ENCODE results near the gene STUM.

Gene STUM

DNA sequence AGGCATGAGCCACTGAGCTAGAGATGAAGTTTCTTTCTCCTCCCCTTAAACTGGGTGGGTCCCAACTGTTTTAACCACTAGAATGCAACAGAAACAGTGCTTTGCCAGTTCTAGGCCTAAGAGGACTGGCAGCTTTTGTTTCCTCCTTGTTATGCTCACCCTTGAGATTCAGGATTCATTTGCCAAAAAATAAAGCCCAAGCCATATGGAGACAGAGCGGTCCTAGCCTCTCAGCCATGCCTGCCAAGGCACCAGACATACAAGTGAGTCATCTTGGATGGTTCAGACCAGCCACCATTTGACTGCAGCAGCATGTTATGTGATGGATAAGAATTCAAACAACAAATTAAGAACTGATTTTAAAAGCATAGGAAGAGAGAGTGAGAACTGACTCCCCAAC lies 38.1 kb upstream of the STUM start:
- Histone ChIP-seq H4K91ac (ENCODE audit: low read depth, low read length) (no peak overlapping the region), H2BK12ac (ENCODE audit: low read length) (no peak overlapping the region), H3K79me2 (ENCODE audit: control insufficient read depth, insufficient read depth, low read length, poor library complexity) (no peaks in the 10 kb centered on the region), H2AK5ac (ENCODE audit: low read length) (no peak overlapping the region), H3K9me3 (ENCODE audit: insufficient read depth, low read depth, low read length) (no peaks in the 10 kb centered on the region), H2BK5ac (ENCODE audit: low read depth, low read length, poor library complexity) (no peak overlapping the region), H3K27ac (ENCODE audit: low read depth, low read length) (no peak overlapping the region), H3K4me3 (ENCODE audit: low read depth, low read length) (no peak overlapping the region), H3K4ac (ENCODE audit: low read depth, low read length) (no peak overlapping the region), H3K4me2 (ENCODE audit: low read length) (no peak overlapping the region), H4K12ac (ENCODE audit: low read depth, low read length) (no peak overlapping the region), H3K9ac (ENCODE audit: low read length) (no peak overlapping the region), H3K14ac (ENCODE audit: low read length) (no peak overlapping the region), H3K18ac (ENCODE audit: low read length) (no peak overlapping the region), H3K27me3 (ENCODE audit: insufficient read depth, low read length) (no peaks in the 10 kb centered on the region), H3K4me1 (ENCODE audit: control insufficient read depth in 1 of 2, insufficient read depth in 2 of 2, low read length in 2 of 2) (peaks cover 2% of the 10 kb centered on the region in 2 experiments), H2BK120ac (ENCODE audit: insufficient read depth, low read length, poor library complexity) (no peak overlapping the region), H3K79me1 (ENCODE audit: low read length) (no peaks in the 10 kb centered on the region), H3K36me3 (ENCODE audit: control insufficient read depth in 1 of 2, insufficient read depth in 2 of 2, low read length in 2 of 2) (no peaks in the 10 kb centered on the region), H4K8ac (ENCODE audit: low read depth, low read length) (no peak overlapping the region), H3K23ac (ENCODE audit: low read length) (no peak overlapping the region), H2AFZ (ENCODE audit: insufficient read depth, low read length, poor library complexity) (no peak overlapping the region)
- no CpG with 5 or more reads among the region's 1 CpG for WGBS (ENCODE audit: extremely low coverage, insufficient coverage, insufficient read length)
- no peak for DNase-seq

DNA sequence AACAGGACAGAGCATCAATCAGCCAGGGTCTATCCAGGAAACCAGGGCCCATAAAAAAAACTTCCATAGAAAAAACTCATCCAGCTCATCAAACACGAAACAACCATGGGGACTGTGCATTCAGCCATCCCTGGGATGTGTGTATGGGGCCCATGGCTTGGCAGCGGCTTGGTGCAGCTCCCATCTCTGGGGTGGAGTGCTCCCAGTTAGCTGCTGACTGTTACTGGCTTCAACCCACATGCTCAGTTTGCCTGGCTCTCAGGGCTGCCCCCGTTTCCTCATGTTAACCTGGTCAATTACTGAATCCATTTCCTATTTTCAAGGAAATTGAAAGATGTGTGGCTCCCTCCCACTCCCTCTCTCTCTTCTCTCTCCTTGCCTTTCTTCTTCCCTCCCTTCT lies 37.3 kb upstream of the STUM start:
- Histone ChIP-seq H3K79me1 (ENCODE audit: low read length) (no peaks in the 10 kb centered on the region), H4K91ac (ENCODE audit: low read depth, low read length) (no peak overlapping the region), H3K36me3 (ENCODE audit: control insufficient read depth in 1 of 2, insufficient read depth in 2 of 2, low read length in 2 of 2) (no peaks in the 10 kb centered on the region), H3K18ac (ENCODE audit: low read length) (no peak overlapping the region), H3K4me3 (ENCODE audit: low read depth, low read length) (no peak overlapping the region), H2BK5ac (ENCODE audit: low read depth, low read length, poor library complexity) (no peak overlapping the region), H3K23ac (ENCODE audit: low read length) (no peak overlapping the region), H2AFZ (ENCODE audit: insufficient read depth, low read length, poor library complexity) (no peak overlapping the region), H3K27ac (ENCODE audit: low read depth, low read length) (no peak overlapping the region), H3K9me3 (ENCODE audit: insufficient read depth, low read depth, low read length) (no peaks in the 10 kb centered on the region), H3K9ac (ENCODE audit: low read length) (no peak overlapping the region), H3K79me2 (ENCODE audit: control insufficient read depth, insufficient read depth, low read length, poor library complexity) (no peaks in the 10 kb centered on the region), H3K4me2 (ENCODE audit: low read length) (no peak overlapping the region), H3K14ac (ENCODE audit: low read length) (no peak overlapping the region), H3K4me1 (ENCODE audit: control insufficient read depth in 1 of 2, insufficient read depth in 2 of 2, low read length in 2 of 2) (peaks cover 2% of the 10 kb centered on the region in 2 experiments), H3K27me3 (ENCODE audit: insufficient read depth, low read length) (no peaks in the 10 kb centered on the region), H3K4ac (ENCODE audit: low read depth, low read length) (no peak overlapping the region), H2BK12ac (ENCODE audit: low read length) (no peak overlapping the region), H2AK5ac (ENCODE audit: low read length) (no peak overlapping the region), H4K12ac (ENCODE audit: low read depth, low read length) (no peak overlapping the region), H2BK120ac (ENCODE audit: insufficient read depth, low read length, poor library complexity) (no peak overlapping the region), H4K8ac (ENCODE audit: low read depth, low read length) (no peak overlapping the region)
- WGBS (ENCODE audit: extremely low coverage, insufficient coverage, insufficient read length) = no CpG with 5 or more reads among the region's 3 CpGs
- no peak for DNase-seq

DNA sequence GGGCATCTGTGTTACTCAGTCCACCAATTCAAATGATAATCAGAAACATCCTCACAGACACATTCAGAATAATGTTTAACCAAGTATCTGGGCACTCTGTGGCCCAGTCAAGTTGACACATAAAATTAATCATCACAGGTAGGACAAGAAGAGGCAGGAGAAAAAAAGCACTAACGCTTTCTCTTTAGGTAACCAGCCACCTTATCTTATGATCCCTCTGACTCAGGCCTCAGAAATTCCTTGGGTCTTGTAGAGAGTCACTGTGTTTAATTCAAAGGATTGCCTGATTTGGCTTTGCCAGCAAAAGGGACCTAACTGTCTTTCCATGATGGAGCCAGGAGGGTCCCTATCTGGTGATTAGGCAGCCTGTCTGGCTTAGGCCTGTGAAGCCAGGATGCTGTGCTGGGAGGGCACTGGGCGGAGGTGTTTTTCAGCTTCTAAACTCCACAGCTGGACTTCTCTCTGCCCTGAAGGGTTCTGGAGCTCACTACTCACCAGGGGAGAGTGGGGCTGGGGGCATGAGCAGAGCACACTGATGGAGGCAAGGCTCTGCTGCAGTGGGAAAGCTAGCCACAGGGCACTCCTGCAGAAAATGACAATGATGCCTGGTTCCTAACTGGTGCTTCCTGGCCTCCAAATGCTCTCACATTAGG lies 36.4 kb upstream of the STUM start:
- no peaks in the 10 kb centered on the region for H3K27me3 ChIP-seq (ENCODE audit: insufficient read depth, low read length)
- H3K4me3 ChIP-seq (ENCODE audit: low read depth, low read length) = no peak overlapping the region
- no peak overlapping the region for H3K27ac ChIP-seq (ENCODE audit: low read depth, low read length)
- H3K4me1 ChIP-seq (ENCODE audit: control insufficient read depth in 1 of 2, insufficient read depth in 2 of 2, low read length in 2 of 2) = peaks cover 2% of the 10 kb centered on the region in 2 experiments
- no peak overlapping the region for H2BK5ac ChIP-seq (ENCODE audit: low read depth, low read length, poor library complexity)
- no CpG with 5 or more reads among the region's 2 CpGs for WGBS (ENCODE audit: extremely low coverage, insufficient coverage, insufficient read length)
- no peak overlapping the region for H4K8ac ChIP-seq (ENCODE audit: low read depth, low read length)
- H2AK5ac ChIP-seq (ENCODE audit: low read length) = no peak overlapping the region
- H3K9ac ChIP-seq (ENCODE audit: low read length) = no peak overlapping the region
- H3K4ac ChIP-seq (ENCODE audit: low read depth, low read length) = no peak overlapping the region
- H3K4me2 ChIP-seq (ENCODE audit: low read length) = no peak overlapping the region
- no peaks in the 10 kb centered on the region for H3K79me2 ChIP-seq (ENCODE audit: control insufficient read depth, insufficient read depth, low read length, poor library complexity)
- H3K79me1 ChIP-seq (ENCODE audit: low read length) = no peaks in the 10 kb centered on the region
- H4K91ac ChIP-seq (ENCODE audit: low read depth, low read length) = no peak overlapping the region
- no peaks in the 10 kb centered on the region for H3K9me3 ChIP-seq (ENCODE audit: insufficient read depth, low read depth, low read length)
- no peak overlapping the region for H2AFZ ChIP-seq (ENCODE audit: insufficient read depth, low read length, poor library complexity)
- H3K14ac ChIP-seq (ENCODE audit: low read length) = no peak overlapping the region
- DNase-seq = peak; percentile 16 to 67
- H2BK120ac ChIP-seq (ENCODE audit: insufficient read depth, low read length, poor library complexity) = no peak overlapping the region
- H2BK12ac ChIP-seq (ENCODE audit: low read length) = no peak overlapping the region
- H3K36me3 ChIP-seq (ENCODE audit: control insufficient read depth in 1 of 2, insufficient read depth in 2 of 2, low read length in 2 of 2) = no peaks in the 10 kb centered on the region
- no peak overlapping the region for H3K18ac ChIP-seq (ENCODE audit: low read length)
- no peak overlapping the region for H3K23ac ChIP-seq (ENCODE audit: low read length)
- H4K12ac ChIP-seq (ENCODE audit: low read depth, low read length) = no peak overlapping the region

DNA sequence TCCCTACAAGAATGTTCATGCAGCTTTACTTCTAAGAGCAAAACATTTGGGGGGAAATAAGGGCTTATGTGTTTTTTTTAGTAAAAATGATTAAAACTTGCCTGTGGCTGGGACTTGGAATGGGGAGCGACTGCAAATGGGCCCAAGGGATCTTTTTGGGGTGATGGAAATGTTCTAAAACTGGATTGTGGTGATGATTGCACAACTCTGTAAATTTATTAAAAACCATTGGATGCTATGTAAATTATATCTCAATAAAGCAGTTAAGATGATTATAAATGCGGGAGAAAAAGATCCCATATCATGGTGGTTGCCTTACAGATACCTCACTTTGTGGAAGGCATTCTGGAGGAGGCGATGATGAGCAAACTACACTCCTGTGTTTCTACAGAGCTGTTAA lies 30.2 kb upstream of the STUM start:
- no peaks in the 10 kb centered on the region for H3K27me3 ChIP-seq (ENCODE audit: insufficient read depth, low read length)
- no peak overlapping the region for H3K14ac ChIP-seq (ENCODE audit: low read length)
- no peaks in the 10 kb centered on the region for H3K9me3 ChIP-seq (ENCODE audit: insufficient read depth, low read depth, low read length)
- no peak overlapping the region for H3K18ac ChIP-seq (ENCODE audit: low read length)
- H3K23ac ChIP-seq (ENCODE audit: low read length) = no peak overlapping the region
- no peak overlapping the region for H3K4me2 ChIP-seq (ENCODE audit: low read length)
- no peak overlapping the region for H3K27ac ChIP-seq (ENCODE audit: low read depth, low read length)
- H2BK5ac ChIP-seq (ENCODE audit: low read depth, low read length, poor library complexity) = no peak overlapping the region
- H2BK12ac ChIP-seq (ENCODE audit: low read length) = no peak overlapping the region
- DNase-seq = no peak
- H4K12ac ChIP-seq (ENCODE audit: low read depth, low read length) = no peak overlapping the region
- H3K4me3 ChIP-seq (ENCODE audit: low read depth, low read length) = no peak overlapping the region
- no peaks in the 10 kb centered on the region for H3K79me1 ChIP-seq (ENCODE audit: low read length)
- H2AFZ ChIP-seq (ENCODE audit: insufficient read depth, low read length, poor library complexity) = no peak overlapping the region
- no peak overlapping the region for H4K8ac ChIP-seq (ENCODE audit: low read depth, low read length)
- no peaks in the 10 kb centered on the region for H3K4me1 ChIP-seq (ENCODE audit: control insufficient read depth in 1 of 2, insufficient read depth in 2 of 2, low read length in 2 of 2)
- H3K4ac ChIP-seq (ENCODE audit: low read depth, low read length) = no peak overlapping the region
- no peak overlapping the region for H4K91ac ChIP-seq (ENCODE audit: low read depth, low read length)
- no peak overlapping the region for H3K9ac ChIP-seq (ENCODE audit: low read length)
- H2AK5ac ChIP-seq (ENCODE audit: low read length) = no peak overlapping the region
- no peaks in the 10 kb centered on the region for H3K79me2 ChIP-seq (ENCODE audit: control insufficient read depth, insufficient read depth, low read length, poor library complexity)
- WGBS (ENCODE audit: extremely low coverage, insufficient coverage, insufficient read length) = no CpG with 5 or more reads among the region's 3 CpGs
- no peaks in the 10 kb centered on the region for H3K36me3 ChIP-seq (ENCODE audit: control insufficient read depth in 1 of 2, insufficient read depth in 2 of 2, low read length in 2 of 2)
- no peak overlapping the region for H2BK120ac ChIP-seq (ENCODE audit: insufficient read depth, low read length, poor library complexity)
